Karpas-422 (cell line): ENCODE measurements around the gene GADD45G. TPM values are rescaled to one million over a fixed set of nuclear protein-coding genes. Genes with fewer than 3 reads are reported as not detected.

ENCODE experiments used
- DNase-seq: peaks from one replicate; pipeline ENCODE4 v3.0.0-alpha.2; 2015
- H2AFZ ChIP-seq: fragments of 200-600 bp; sonication (generic); 2 replicates; pipeline ENCODE4 v1.6.1; 2014; ENCODE audit warnings: antibody characterized with exemption, low read length, mixed read lengths
- H3K27ac ChIP-seq: fragments of 200-600 bp; sonication (generic); 2 replicates; pipeline ENCODE4 v1.5.1; 2014; ENCODE audit warnings: mild to moderate bottlenecking, low read length, moderate library complexity
- H3K27me3 ChIP-seq: fragments of 200-600 bp; sonication (generic); 2 replicates; pipeline ENCODE4 v1.6.1; 2014; ENCODE audit warnings: low read length, mixed read lengths
- H3K36me3 ChIP-seq: fragments of 200-600 bp; sonication (generic); 2 replicates; pipeline ENCODE4 v1.6.1; 2014; ENCODE audit warnings: low read length, mixed read lengths; ENCODE audit not compliant: insufficient read depth
- H3K4me1 ChIP-seq: fragments of 200-600 bp; sonication (generic); 2 replicates; pipeline ENCODE4 v1.6.1; 2014; ENCODE audit warnings: mild to moderate bottlenecking, low read length, mixed read lengths
- H3K4me2 ChIP-seq: fragments of 200-600 bp; sonication (generic); 2 replicates; pipeline ENCODE4 v1.6.1; 2014; ENCODE audit warnings: low read length, low read depth, mild to moderate bottlenecking; ENCODE audit not compliant: poor library complexity, severe bottlenecking
- H3K4me3 ChIP-seq: fragments of 200-600 bp; sonication (generic); 2 replicates; pipeline ENCODE4 v1.5.1; 2014; ENCODE audit warnings: mild to moderate bottlenecking, antibody characterized with exemption, low read length, mixed read lengths
- H3K79me2 ChIP-seq: fragments of 200-600 bp; sonication (generic); 2 replicates; pipeline ENCODE4 v1.6.1; 2014; ENCODE audit warnings: mild to moderate bottlenecking, low read length, mixed read lengths
- H3K9ac ChIP-seq: fragments of 200-600 bp; sonication (generic); 2 replicates; pipeline ENCODE4 v1.6.0; 2014; ENCODE audit warnings: low read length
- H3K9me2 ChIP-seq: fragments of 200-600 bp; sonication (generic), shearing (Covaris generic); replicated peaks from 2 replicates; pipeline ENCODE4 v1.6.0; 2014; ENCODE audit warnings: mild to moderate bottlenecking, low read length, moderate library complexity; ENCODE audit not compliant: insufficient read depth
- H3K9me3 ChIP-seq: fragments of 300-700, 200-600 bp; sonication (generic); 2 replicates; pipeline ENCODE4 v1.6.1; 2014; ENCODE audit warnings: low read length, mixed read lengths
- H4K20me1 ChIP-seq: fragments of 200-600 bp; sonication (generic); 2 replicates; pipeline ENCODE4 v1.6.1; 2014; ENCODE audit warnings: mild to moderate bottlenecking, antibody characterized with exemption, low read length, low read depth; ENCODE audit not compliant: insufficient read depth
- total RNA-seq: library from RNA; depleted of rRNA; stranded (reverse); fragments of >200 nt; shearing (Covaris generic); gene quantifications from 2 replicates; pipeline ENCODE4 v1.2.3, GENCODE V29; 2014; ENCODE audit warnings: low replicate concordance; rRNA removed

The GADD45G gene
- total RNA-seq = not detected in 2 replicates

- no peak within 1 kb of the TSS for H3K9ac ChIP-seq
Observed at GRCh38 chr9:89604729-89605464, at the start of gene GADD45G. TSS of gene GADD45G (plus strand) at chr9:89605012. CDS start at chr9:89605122, 110 bp downstream.

GRCh38 chr9:89555036-89555415 is 49.8 kb upstream of the GADD45G start:
- Histone ChIP-seq H3K4me3 (no peak overlapping the region), H3K27ac (no peak overlapping the region), H3K9me2 (no peaks in the 10 kb centered on the region; the same call in 1 of the 2 replicates), H3K9me3 (no peaks in the 10 kb centered on the region), H3K4me1 (peaks cover 11% of the 10 kb centered on the region), H3K4me2 (no peak overlapping the region), H2AFZ (no peak overlapping the region), H3K27me3 (no peaks in the 10 kb centered on the region), H4K20me1 (no peaks in the 10 kb centered on the region), H3K9ac (no peak overlapping the region), H3K36me3 (no peaks in the 10 kb centered on the region), H3K79me2 (no peaks in the 10 kb centered on the region)
- no peak for DNase-seq

More at GRCh38 chr9:89604729-89605464, at the start of gene GADD45G:
- peak within 1 kb of the TSS; percentile 49 for H3K4me2 ChIP-seq
- H3K9me3 ChIP-seq = no peaks in the 10 kb centered on the region
- no peaks in the 10 kb centered on the region for H3K27me3 ChIP-seq
- DNase-seq = peak; percentile 61
- no peak within 1 kb of the TSS for H2AFZ ChIP-seq
- H3K27ac ChIP-seq = no peak within 1 kb of the TSS
- no peaks in the 10 kb centered on the region for H4K20me1 ChIP-seq
- H3K79me2 ChIP-seq = no peaks in the 10 kb centered on the region
- no peak within 1 kb of the TSS for H3K4me3 ChIP-seq
- H3K9me2 ChIP-seq = no peaks in the 10 kb centered on the region
- H3K36me3 ChIP-seq = no peaks in the 10 kb centered on the region
- H3K4me1 ChIP-seq = peaks cover 14% of the 10 kb centered on the region

GRCh38 chr9:89555451-89556375 is 49.1 kb upstream of the GADD45G start:
- Histone ChIP-seq H3K79me2 (no peaks in the 10 kb centered on the region), H3K9me2 (no peaks in the 10 kb centered on the region; the same call in 1 of the 2 replicates), H3K4me2 (no peak overlapping the region), H3K36me3 (no peaks in the 10 kb centered on the region), H3K4me3 (no peak overlapping the region), H2AFZ (no peak overlapping the region), H3K9me3 (no peaks in the 10 kb centered on the region), H4K20me1 (no peaks in the 10 kb centered on the region), H3K4me1 (peaks cover 11% of the 10 kb centered on the region), H3K27ac (no peak overlapping the region), H3K9ac (no peak overlapping the region), H3K27me3 (no peaks in the 10 kb centered on the region)
- DNase-seq = no peak

- Histone ChIP-seq H2AFZ (no peak overlapping the region), H3K27me3 (no peaks in the 10 kb centered on the region), H3K27ac (no peak overlapping the region), H4K20me1 (no peaks in the 10 kb centered on the region), H3K4me3 (no peak overlapping the region), H3K36me3 (no peaks in the 10 kb centered on the region), H3K4me2 (no peak overlapping the region), H3K4me1 (peaks cover 11% of the 10 kb centered on the region), H3K9me3 (no peaks in the 10 kb centered on the region), H3K9ac (no peak overlapping the region), H3K79me2 (no peaks in the 10 kb centered on the region), H3K9me2 (no peaks in the 10 kb centered on the region)
- no peak for DNase-seq
Observed at GRCh38 chr9:89558196-89558899, 46.5 kb upstream of the GADD45G start.

- Histone ChIP-seq H2AFZ (no peak overlapping the region), H3K9ac (no peak overlapping the region), H4K20me1 (no peaks in the 10 kb centered on the region), H3K36me3 (no peaks in the 10 kb centered on the region), H3K4me1 (peaks cover 11% of the 10 kb centered on the region), H3K9me3 (no peaks in the 10 kb centered on the region), H3K27me3 (no peaks in the 10 kb centered on the region), H3K9me2 (no peaks in the 10 kb centered on the region), H3K79me2 (no peaks in the 10 kb centered on the region), H3K4me2 (no peak overlapping the region), H3K27ac (no peak overlapping the region), H3K4me3 (no peak overlapping the region)
- no peak for DNase-seq
Observed at GRCh38 chr9:89558948-89559347, 45.9 kb upstream of the GADD45G start.

GRCh38 chr9:89562186-89562814 is 42.5 kb upstream of the GADD45G start:
- Histone ChIP-seq H4K20me1 (no peaks in the 10 kb centered on the region), H3K9me2 (no peaks in the 10 kb centered on the region), H3K4me2 (no peak overlapping the region), H3K79me2 (no peaks in the 10 kb centered on the region), H2AFZ (no peak overlapping the region), H3K4me1 (no peaks in the 10 kb centered on the region), H3K36me3 (no peaks in the 10 kb centered on the region), H3K9ac (no peak overlapping the region), H3K27ac (no peak overlapping the region), H3K4me3 (no peak overlapping the region), H3K9me3 (no peaks in the 10 kb centered on the region), H3K27me3 (no peaks in the 10 kb centered on the region)
- DNase-seq = no peak

- H3K4me2 ChIP-seq = no peak overlapping the region
- DNase-seq = no peak
- H3K27ac ChIP-seq = no peak overlapping the region
- H3K4me1 ChIP-seq = no peaks in the 10 kb centered on the region
- no peak overlapping the region for H3K4me3 ChIP-seq
- no peak overlapping the region for H3K9ac ChIP-seq
- H3K27me3 ChIP-seq = 0 out of 2 replicates have a peak, but pooled peaks cover 2% of the 10 kb centered on the region
- no peak overlapping the region for H2AFZ ChIP-seq
- H4K20me1 ChIP-seq = no peaks in the 10 kb centered on the region
- no peaks in the 10 kb centered on the region for H3K9me3 ChIP-seq
- H3K79me2 ChIP-seq = no peaks in the 10 kb centered on the region
- no peaks in the 10 kb centered on the region for H3K9me2 ChIP-seq
- H3K36me3 ChIP-seq = no peaks in the 10 kb centered on the region
Observed at GRCh38 chr9:89563571-89564345, 41.1 kb upstream of the GADD45G start.
